HepG2 (cell line): ENCODE data around the gene INTS1. TPM values are rescaled to one million over a fixed set of nuclear protein-coding genes. Genes with fewer than 3 reads are reported as not detected.

ENCODE experiments used
- FOSL1 ChIP-seq: sonication (generic); formaldehyde crosslinking; IDR thresholded peaks from 2 replicates; pipeline ENCODE4 v1.9.0; 2021; ENCODE audit warnings: missing genetic modification reagents, borderline replicate concordance
- HNRNPUL1 ChIP-seq: fragments of 200-400 bp; formaldehyde crosslinking; IDR thresholded peaks from 2 replicates; pipeline ENCODE4 v1.6.1; 2017; ENCODE audit warnings: low read depth, mild to moderate bottlenecking, low read length, moderate library complexity
- HOXA9 ChIP-seq: sonication (generic); formaldehyde crosslinking; IDR thresholded peaks from 2 replicates; pipeline ENCODE4 v1.8.1; 2022; ENCODE audit warnings: missing genetic modification reagents, mild to moderate bottlenecking, moderate library complexity, borderline replicate concordance
- KLF16 ChIP-seq, 2 experiments: sonication (generic) in 1 of 2; formaldehyde crosslinking in 1 of 2; IDR thresholded peaks; 2 replicates each; pipeline versions ENCODE4 v1.6.1 to v1.8.0; 2016 to 2023; ENCODE audit warnings: missing genetic modification reagents in 2 of 2, missing compliant biosample characterization in 1 of 2
- MAFG ChIP-seq: sonication (generic); formaldehyde crosslinking; IDR thresholded peaks from 2 replicates; pipeline ENCODE4 v1.5.1; 2020; ENCODE audit warnings: mild to moderate bottlenecking, missing genetic modification reagents
- NFKBIZ ChIP-seq: IDR thresholded peaks from 2 replicates; pipeline ENCODE4 v1.6.1; 2018; ENCODE audit warnings: missing genetic modification reagents, missing compliant biosample characterization
- SALL1 ChIP-seq: sonication (generic); formaldehyde crosslinking; IDR thresholded peaks from 2 replicates; pipeline ENCODE4 v1.8.0; 2022; ENCODE audit warnings: mild to moderate bottlenecking, missing genetic modification reagents
- SKI ChIP-seq: fragments of 450-650 bp; IDR thresholded peaks from one replicate; pipeline ENCODE4 v1.6.1; 2018; ENCODE audit warnings: mild to moderate bottlenecking; ENCODE audit not compliant: partially characterized antibody
- SOX6 ChIP-seq, 2 experiments: fragments of 450-650 bp in 1 of 2; sonication (generic) in 1 of 2; formaldehyde crosslinking in 1 of 2; IDR thresholded peaks; 2 replicates each; pipeline versions ENCODE4 v1.4.0 to v1.6.1; 2017 to 2020; ENCODE audit warnings: antibody characterized with exemption in 1 of 2, mild to moderate bottlenecking in 1 of 2, missing genetic modification reagents in 1 of 2
- ZNF225 ChIP-seq: sonication (generic); formaldehyde crosslinking; IDR thresholded peaks from 2 replicates; pipeline ENCODE4 v1.4.0; 2020; ENCODE audit warnings: mild to moderate bottlenecking, missing genetic modification reagents
- ZNF569 ChIP-seq: sonication (generic); formaldehyde crosslinking; IDR thresholded peaks from 2 replicates; pipeline ENCODE4 v1.5.0; 2020; ENCODE audit warnings: mild to moderate bottlenecking, missing genetic modification reagents, moderate library complexity, borderline replicate concordance
- ZNF605 ChIP-seq: sonication (generic); formaldehyde crosslinking; IDR thresholded peaks from 2 replicates; pipeline ENCODE4 v1.8.0; 2022; ENCODE audit warnings: mild to moderate bottlenecking, missing genetic modification reagents
- ZNF841 ChIP-seq: sonication (generic); formaldehyde crosslinking; IDR thresholded peaks from 2 replicates; pipeline ENCODE4 v1.8.1; 2023; ENCODE audit warnings: missing genetic modification reagents, borderline replicate concordance
- ZSCAN21 ChIP-seq: sonication (generic); formaldehyde crosslinking; IDR thresholded peaks from 2 replicates; pipeline ENCODE4 v1.8.0; 2022; ENCODE audit warnings: mild to moderate bottlenecking, missing genetic modification reagents, moderate library complexity, borderline replicate concordance
- polyA plus RNA-seq, 8 experiments: library from polyadenylated mRNA; depleted of rRNA in 3 of 8; stranded (reverse) in 7 of 8; unstranded in 1 of 8; fragments of >200 nt; fragmentation: Illumina TruSeq in 4 of 8; extraction: Trizol in 4 of 8; gene quantifications; 2 replicates each; pipeline versions ENCODE4 v1.2.1 to v1.2.3, GENCODE V29; 2011 to 2016; ENCODE audit warnings: low read depth in 4 of 8, missing spikeins in 1 of 8, mixed read lengths in 1 of 8; ENCODE audit not compliant: insufficient read depth in 1 of 8
- total RNA-seq, 5 experiments: library from RNA; depleted of rRNA; stranded (reverse); fragments of >200 nt; fragmentation: Illumina TruSeq; extraction: Trizol; gene quantifications; 2 replicates each; pipeline ENCODE4 v1.2.3, GENCODE V29; 2016; ENCODE audit warnings: low read depth in 1 of 5
- TF ChIP-seq, protein P1 (sequence below): sonication (generic); formaldehyde crosslinking; IDR thresholded peaks from 2 replicates; pipeline ENCODE4 v1.4.0; 2020; ENCODE audit warnings: missing genetic modification reagents
- TF ChIP-seq, protein P2 (sequence below): sonication (generic); formaldehyde crosslinking; conservative IDR thresholded peaks from 2 replicates; pipeline ENCODE4 v1.4.0; 2020; ENCODE audit warnings: missing genetic modification reagents
- TF ChIP-seq, protein P3 (sequence below): IDR thresholded peaks from 2 replicates; pipeline ENCODE4 v1.6.1; 2012; ENCODE audit warnings: inconsistent platforms
- TF ChIP-seq, protein P4 (sequence below): sonication (generic); formaldehyde crosslinking; conservative IDR thresholded peaks from 2 replicates; pipeline ENCODE4 v1.4.0; 2020; ENCODE audit warnings: missing genetic modification reagents

The INTS1 gene
- total and polyA plus RNA-seq, 2 of the 13 experiments (the other 11 are each of a cell fraction or from before 2014, with no cell fraction given) = 13.7 to 29.0 TPM

DNA sequence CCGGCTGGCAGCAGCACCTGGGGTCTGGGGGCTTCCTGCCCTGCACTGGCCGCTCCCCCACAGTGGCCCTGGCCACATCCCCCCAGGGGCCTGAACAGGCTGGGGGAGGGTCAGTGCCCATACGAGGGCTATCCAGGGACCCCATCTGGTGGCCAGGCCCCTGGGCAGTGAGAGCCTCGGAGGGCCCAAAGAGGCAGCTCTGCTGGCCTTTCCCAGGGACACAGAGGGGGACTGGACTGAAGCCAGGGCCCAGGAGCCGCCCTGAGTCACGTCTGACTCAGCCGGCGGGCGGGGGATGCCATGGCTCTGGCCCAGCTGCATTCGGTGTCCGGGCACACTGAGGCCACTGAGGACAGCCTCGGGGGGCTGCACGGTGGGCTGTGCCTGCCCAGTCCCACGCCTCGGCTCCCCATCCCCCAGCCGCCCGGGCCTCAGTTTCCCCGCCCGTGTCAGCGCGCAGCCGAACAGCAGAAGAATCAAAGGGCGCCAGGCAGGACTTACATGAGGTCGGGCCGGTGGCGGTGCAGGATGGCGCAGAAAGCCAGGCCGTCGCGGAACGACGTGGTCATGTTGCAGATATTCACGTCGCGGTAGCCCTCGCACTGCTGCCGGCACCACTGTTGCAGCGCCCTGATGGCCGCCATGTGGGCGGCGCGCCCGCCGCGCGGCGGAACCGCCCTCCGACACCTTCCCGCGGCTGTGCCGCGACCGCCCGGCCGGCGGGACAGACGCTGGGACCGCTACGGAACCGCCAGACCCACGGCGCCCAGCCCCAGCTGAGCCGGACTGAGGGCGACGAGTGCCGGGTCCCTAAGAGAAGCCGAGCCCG lies 45.3 kb downstream of the INTS1 start, which contains the start of gene MICALL2 (continued):
- TF ChIP-seq, protein P1, sequence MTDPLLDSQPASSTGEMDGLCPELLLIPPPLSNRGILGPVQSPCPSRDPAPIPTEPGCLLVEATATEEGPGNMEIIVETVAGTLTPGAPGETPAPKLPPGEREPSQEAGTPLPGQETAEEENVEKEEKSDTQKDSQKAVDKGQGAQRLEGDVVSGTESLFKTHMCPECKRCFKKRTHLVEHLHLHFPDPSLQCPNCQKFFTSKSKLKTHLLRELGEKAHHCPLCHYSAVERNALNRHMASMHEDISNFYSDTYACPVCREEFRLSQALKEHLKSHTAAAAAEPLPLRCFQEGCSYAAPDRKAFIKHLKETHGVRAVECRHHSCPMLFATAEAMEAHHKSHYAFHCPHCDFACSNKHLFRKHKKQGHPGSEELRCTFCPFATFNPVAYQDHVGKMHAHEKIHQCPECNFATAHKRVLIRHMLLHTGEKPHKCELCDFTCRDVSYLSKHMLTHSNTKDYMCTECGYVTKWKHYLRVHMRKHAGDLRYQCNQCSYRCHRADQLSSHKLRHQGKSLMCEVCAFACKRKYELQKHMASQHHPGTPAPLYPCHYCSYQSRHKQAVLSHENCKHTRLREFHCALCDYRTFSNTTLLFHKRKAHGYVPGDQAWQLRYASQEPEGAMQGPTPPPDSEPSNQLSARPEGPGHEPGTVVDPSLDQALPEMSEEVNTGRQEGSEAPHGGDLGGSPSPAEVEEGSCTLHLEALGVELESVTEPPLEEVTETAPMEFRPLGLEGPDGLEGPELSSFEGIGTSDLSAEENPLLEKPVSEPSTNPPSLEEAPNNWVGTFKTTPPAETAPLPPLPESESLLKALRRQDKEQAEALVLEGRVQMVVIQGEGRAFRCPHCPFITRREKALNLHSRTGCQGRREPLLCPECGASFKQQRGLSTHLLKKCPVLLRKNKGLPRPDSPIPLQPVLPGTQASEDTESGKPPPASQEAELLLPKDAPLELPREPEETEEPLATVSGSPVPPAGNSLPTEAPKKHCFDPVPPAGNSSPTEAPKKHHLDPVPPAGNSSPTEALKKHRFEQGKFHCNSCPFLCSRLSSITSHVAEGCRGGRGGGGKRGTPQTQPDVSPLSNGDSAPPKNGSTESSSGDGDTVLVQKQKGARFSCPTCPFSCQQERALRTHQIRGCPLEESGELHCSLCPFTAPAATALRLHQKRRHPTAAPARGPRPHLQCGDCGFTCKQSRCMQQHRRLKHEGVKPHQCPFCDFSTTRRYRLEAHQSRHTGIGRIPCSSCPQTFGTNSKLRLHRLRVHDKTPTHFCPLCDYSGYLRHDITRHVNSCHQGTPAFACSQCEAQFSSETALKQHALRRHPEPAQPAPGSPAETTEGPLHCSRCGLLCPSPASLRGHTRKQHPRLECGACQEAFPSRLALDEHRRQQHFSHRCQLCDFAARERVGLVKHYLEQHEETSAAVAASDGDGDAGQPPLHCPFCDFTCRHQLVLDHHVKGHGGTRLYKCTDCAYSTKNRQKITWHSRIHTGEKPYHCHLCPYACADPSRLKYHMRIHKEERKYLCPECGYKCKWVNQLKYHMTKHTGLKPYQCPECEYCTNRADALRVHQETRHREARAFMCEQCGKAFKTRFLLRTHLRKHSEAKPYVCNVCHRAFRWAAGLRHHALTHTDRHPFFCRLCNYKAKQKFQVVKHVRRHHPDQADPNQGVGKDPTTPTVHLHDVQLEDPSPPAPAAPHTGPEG = no peak; the same call in 1 of the 2 replicates
- peak; percentile 6 for TF ChIP-seq SKI
- no peak for TF ChIP-seq ZNF569 (CRISPR knock-in tag)
- peak in 1 of 2 experiments; percentile 29; a peak in 1 of 4 replicates for TF ChIP-seq KLF16 (CRISPR knock-in tag; IDR thresholded peaks at IDR 0.05)
- no peak for TF ChIP-seq HOXA9 (CRISPR knock-in tag)
- no peak for TF ChIP-seq NFKBIZ
- TF ChIP-seq SALL1 (CRISPR knock-in tag) = peak; percentile 41
- no peak; the same call in 1 of the 2 replicates for TF ChIP-seq ZNF225 (CRISPR knock-in tag)
- TF ChIP-seq FOSL1 (CRISPR knock-in tag) = 0 out of 2 replicates have a peak, but pooled peaks have one; percentile 47
- no peak for TF ChIP-seq SOX6 (IDR thresholded peaks at IDR 0.05)
- 0 out of 2 replicates have a peak, but pooled peaks have one; percentile 6 for TF ChIP-seq SOX6 (CRISPR knock-in tag; IDR thresholded peaks at IDR 0.05)
- TF ChIP-seq, protein P2, sequence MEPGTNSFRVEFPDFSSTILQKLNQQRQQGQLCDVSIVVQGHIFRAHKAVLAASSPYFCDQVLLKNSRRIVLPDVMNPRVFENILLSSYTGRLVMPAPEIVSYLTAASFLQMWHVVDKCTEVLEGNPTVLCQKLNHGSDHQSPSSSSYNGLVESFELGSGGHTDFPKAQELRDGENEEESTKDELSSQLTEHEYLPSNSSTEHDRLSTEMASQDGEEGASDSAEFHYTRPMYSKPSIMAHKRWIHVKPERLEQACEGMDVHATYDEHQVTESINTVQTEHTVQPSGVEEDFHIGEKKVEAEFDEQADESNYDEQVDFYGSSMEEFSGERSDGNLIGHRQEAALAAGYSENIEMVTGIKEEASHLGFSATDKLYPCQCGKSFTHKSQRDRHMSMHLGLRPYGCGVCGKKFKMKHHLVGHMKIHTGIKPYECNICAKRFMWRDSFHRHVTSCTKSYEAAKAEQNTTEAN (CRISPR knock-in tag) = 0 out of 2 replicates have a peak, but pooled peaks have one; percentile 14
- peak; percentile 78 for TF ChIP-seq MAFG (CRISPR knock-in tag)
- TF ChIP-seq, protein P3, sequence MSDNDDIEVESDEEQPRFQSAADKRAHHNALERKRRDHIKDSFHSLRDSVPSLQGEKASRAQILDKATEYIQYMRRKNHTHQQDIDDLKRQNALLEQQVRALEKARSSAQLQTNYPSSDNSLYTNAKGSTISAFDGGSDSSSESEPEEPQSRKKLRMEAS = 0 out of 2 replicates have a peak, but pooled peaks have one; percentile 51
- TF ChIP-seq ZSCAN21 (CRISPR knock-in tag) = no peak
- TF ChIP-seq HNRNPUL1 = no peak
- TF ChIP-seq, protein P4, sequence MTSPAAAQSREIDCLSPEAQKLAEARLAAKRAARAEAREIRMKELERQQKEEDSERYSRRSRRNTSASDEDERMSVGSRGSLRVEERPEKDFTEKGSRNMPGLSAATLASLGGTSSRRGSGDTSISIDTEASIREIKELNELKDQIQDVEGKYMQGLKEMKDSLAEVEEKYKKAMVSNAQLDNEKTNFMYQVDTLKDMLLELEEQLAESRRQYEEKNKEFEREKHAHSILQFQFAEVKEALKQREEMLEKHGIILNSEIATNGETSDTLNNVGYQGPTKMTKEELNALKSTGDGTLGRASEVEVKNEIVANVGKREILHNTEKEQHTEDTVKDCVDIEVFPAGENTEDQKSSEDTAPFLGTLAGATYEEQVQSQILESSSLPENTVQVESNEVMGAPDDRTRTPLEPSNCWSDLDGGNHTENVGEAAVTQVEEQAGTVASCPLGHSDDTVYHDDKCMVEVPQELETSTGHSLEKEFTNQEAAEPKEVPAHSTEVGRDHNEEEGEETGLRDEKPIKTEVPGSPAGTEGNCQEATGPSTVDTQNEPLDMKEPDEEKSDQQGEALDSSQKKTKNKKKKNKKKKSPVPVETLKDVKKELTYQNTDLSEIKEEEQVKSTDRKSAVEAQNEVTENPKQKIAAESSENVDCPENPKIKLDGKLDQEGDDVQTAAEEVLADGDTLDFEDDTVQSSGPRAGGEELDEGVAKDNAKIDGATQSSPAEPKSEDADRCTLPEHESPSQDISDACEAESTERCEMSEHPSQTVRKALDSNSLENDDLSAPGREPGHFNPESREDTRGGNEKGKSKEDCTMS (CRISPR knock-in tag) = no peak
- no peak for TF ChIP-seq ZNF605 (CRISPR knock-in tag)
- no peak for TF ChIP-seq ZNF841
